Measurements from ENCODE around the gene APBA2.

Gene APBA2

GRCh38 chr15:28979208-28979841, 93.6 kb downstream of the APBA2 start:
- no peak overlapping the region for H3K27ac Mint-ChIP-seq
- no peak for TF ChIP-seq CTCF (IDR thresholded peaks at IDR 0.05)

GRCh38 chr15:28980709-28981350, 95.1 kb downstream of the APBA2 start:
- peaks cover 20% of the 10 kb centered on the region for H3K36me3 Mint-ChIP-seq (ENCODE audit: low read depth)
- H3K9me3 Mint-ChIP-seq, result peaks cover 10% of the 10 kb centered on the region
- no peak overlapping the region for H3K4me3 Mint-ChIP-seq
- no peak for TF ChIP-seq CTCF (IDR thresholded peaks at IDR 0.05)
- H3K27me3 Mint-ChIP-seq (ENCODE audit: low read depth, poor library complexity), result peaks cover 3% of the 10 kb centered on the region
- peaks cover 38% of the 10 kb centered on the region for H3K4me1 Mint-ChIP-seq
- no peak for DNase-seq
- H3K27ac Mint-ChIP-seq, result no peak overlapping the region

More at GRCh38 chr15:28979208-28979841, 93.6 kb downstream of the APBA2 start:
- H3K4me1 Mint-ChIP-seq, result peaks cover 23% of the 10 kb centered on the region
- H3K9me3 Mint-ChIP-seq, result peaks cover 10% of the 10 kb centered on the region
- H3K27me3 Mint-ChIP-seq (ENCODE audit: low read depth, poor library complexity), result peaks cover 3% of the 10 kb centered on the region
- peaks cover 20% of the 10 kb centered on the region for H3K36me3 Mint-ChIP-seq (ENCODE audit: low read depth)
- DNase-seq, result no peak
- no peak overlapping the region for H3K4me3 Mint-ChIP-seq

- H3K27me3 Mint-ChIP-seq (ENCODE audit: low read depth, poor library complexity), result peaks cover 3% of the 10 kb centered on the region
- H3K9me3 Mint-ChIP-seq, result peaks cover 10% of the 10 kb centered on the region
- peaks cover 20% of the 10 kb centered on the region for H3K36me3 Mint-ChIP-seq (ENCODE audit: low read depth)
- no peak for TF ChIP-seq CTCF (IDR thresholded peaks at IDR 0.05)
- no peak overlapping the region for H3K4me3 Mint-ChIP-seq
- no peak for DNase-seq
- H3K27ac Mint-ChIP-seq, result no peak overlapping the region
- H3K4me1 Mint-ChIP-seq, result peaks cover 42% of the 10 kb centered on the region
Observed at GRCh38 chr15:28981351-28981720, 95.6 kb downstream of the APBA2 start.

GRCh38 chr15:28981921-28982320, 96.1 kb downstream of the APBA2 start:
- H3K4me1 Mint-ChIP-seq, result peaks cover 42% of the 10 kb centered on the region

GRCh38 chr15:28982886-28983285, 97.1 kb downstream of the APBA2 start:
- Mint-ChIP-seq H3K27me3 (ENCODE audit: low read depth, poor library complexity) (peaks cover 3% of the 10 kb centered on the region), H3K9me3 (peaks cover 10% of the 10 kb centered on the region), H3K36me3 (ENCODE audit: low read depth) (peaks cover 24% of the 10 kb centered on the region), H3K4me3 (no peak overlapping the region), H3K4me1 (peaks cover 42% of the 10 kb centered on the region), H3K27ac (no peak overlapping the region)
- DNase-seq, result no peak
- TF ChIP-seq CTCF (IDR thresholded peaks at IDR 0.05), result no peak

More at GRCh38 chr15:28981921-28982320, 96.1 kb downstream of the APBA2 start:
- TF ChIP-seq CTCF (IDR thresholded peaks at IDR 0.05), result no peak
- peaks cover 10% of the 10 kb centered on the region for H3K9me3 Mint-ChIP-seq
- DNase-seq, result no peak
- no peak overlapping the region for H3K27ac Mint-ChIP-seq
- H3K36me3 Mint-ChIP-seq (ENCODE audit: low read depth), result peaks cover 20% of the 10 kb centered on the region
- H3K27me3 Mint-ChIP-seq (ENCODE audit: low read depth, poor library complexity), result peaks cover 3% of the 10 kb centered on the region
- H3K4me3 Mint-ChIP-seq, result no peak overlapping the region
